AG04450 (cell line): Measurements from ENCODE around the gene IL1RL2. TPM values are rescaled to one million over a fixed set of nuclear protein-coding genes. Genes with fewer than 3 reads are reported as not detected.

ENCODE experiments used
- CTCF ChIA-PET: fragments of 300-600, 350-600 bp; formaldehyde crosslinking; extraction: SDS; loops from one replicate; lab custom pipeline; 2022; ENCODE audit warnings: antibody characterized with exemption, inconsistent platforms; lab: Charles Lee
- POLR2A ChIA-PET: fragments of 350-600 bp; formaldehyde crosslinking; extraction: SDS; loops from one replicate; lab custom pipeline; 2021; ENCODE audit warnings: antibody characterized with exemption, inconsistent platforms; lab: Yijun Ruan, JAX
- DNase-seq: peaks from one replicate; pipeline ENCODE4 v3.0.0-alpha.2; 2011; ENCODE audit warnings: low read depth, low spot score
- H3K27ac ChIP-seq: one replicate; pipeline ENCODE4 v1.5.1; 2012; ENCODE audit warnings: low read depth, low read length, control low read depth
- H3K27me3 ChIP-seq: one replicate; pipeline ENCODE4 v1.6.0; 2012; ENCODE audit warnings: low read length; ENCODE audit not compliant: control insufficient read depth, insufficient read depth
- H3K4me3 ChIP-seq: 2 replicates; pipeline ENCODE4 v1.5.1; 2011; ENCODE audit warnings: mild to moderate bottlenecking, low read depth, low read length, control low read depth
- H3K9me3 ChIP-seq: 2 replicates; pipeline ENCODE4 v1.5.1; 2012; ENCODE audit warnings: low read length; ENCODE audit not compliant: control insufficient read depth, insufficient read depth
- polyA plus RNA-seq: library from polyadenylated mRNA; depleted of rRNA; stranded (reverse); fragments of >200 nt; gene quantifications from 2 replicates; pipeline ENCODE4 v1.2.3, GENCODE V29; 2011
- TF ChIP-seq, protein P1 (sequence below): IDR thresholded peaks from 2 replicates; pipeline ENCODE4 v1.5.1; 2011; ENCODE audit warnings: low read depth, low read length, control low read depth, inconsistent platforms

Gene IL1RL2
- polyA plus RNA-seq, 1 experiment = 0.72 TPM

DNA sequence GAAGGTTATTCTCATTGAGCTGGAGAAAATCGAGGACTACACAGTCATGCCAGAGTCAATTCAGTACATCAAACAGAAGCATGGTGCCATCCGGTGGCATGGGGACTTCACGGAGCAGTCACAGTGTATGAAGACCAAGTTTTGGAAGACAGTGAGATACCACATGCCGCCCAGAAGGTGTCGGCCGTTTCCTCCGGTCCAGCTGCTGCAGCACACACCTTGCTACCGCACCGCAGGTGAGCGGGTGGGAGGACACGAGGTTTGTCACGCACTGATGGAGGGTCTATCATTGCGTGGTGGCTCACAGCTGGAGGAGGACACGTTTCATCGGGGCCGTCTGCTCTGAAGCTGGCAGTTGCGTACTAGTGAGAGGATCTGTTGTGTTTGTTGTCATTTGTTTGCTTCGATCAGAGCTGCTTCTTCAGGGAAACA lies 48.2 kb downstream of the IL1RL2 start:
- ChIA-PET CTCF (interaction anchor here (0.5 to 1.9 kb wide), 6 partner anchors 20 to 351 kb away, joined by 3 to 17 read pairs (median 4); no protein-coding TSS in a partner anchor), POLR2A (no interaction called here)
- no peak for DNase-seq
- Histone ChIP-seq H3K27ac (no peak overlapping the region), H3K9me3 (peaks cover 3% of the 10 kb centered on the region; the same call in 1 of the 2 replicates), H3K27me3 (no peaks in the 10 kb centered on the region), H3K4me3 (no peak overlapping the region)
- TF ChIP-seq, protein P1, sequence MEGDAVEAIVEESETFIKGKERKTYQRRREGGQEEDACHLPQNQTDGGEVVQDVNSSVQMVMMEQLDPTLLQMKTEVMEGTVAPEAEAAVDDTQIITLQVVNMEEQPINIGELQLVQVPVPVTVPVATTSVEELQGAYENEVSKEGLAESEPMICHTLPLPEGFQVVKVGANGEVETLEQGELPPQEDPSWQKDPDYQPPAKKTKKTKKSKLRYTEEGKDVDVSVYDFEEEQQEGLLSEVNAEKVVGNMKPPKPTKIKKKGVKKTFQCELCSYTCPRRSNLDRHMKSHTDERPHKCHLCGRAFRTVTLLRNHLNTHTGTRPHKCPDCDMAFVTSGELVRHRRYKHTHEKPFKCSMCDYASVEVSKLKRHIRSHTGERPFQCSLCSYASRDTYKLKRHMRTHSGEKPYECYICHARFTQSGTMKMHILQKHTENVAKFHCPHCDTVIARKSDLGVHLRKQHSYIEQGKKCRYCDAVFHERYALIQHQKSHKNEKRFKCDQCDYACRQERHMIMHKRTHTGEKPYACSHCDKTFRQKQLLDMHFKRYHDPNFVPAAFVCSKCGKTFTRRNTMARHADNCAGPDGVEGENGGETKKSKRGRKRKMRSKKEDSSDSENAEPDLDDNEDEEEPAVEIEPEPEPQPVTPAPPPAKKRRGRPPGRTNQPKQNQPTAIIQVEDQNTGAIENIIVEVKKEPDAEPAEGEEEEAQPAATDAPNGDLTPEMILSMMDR = no peak

DNA sequence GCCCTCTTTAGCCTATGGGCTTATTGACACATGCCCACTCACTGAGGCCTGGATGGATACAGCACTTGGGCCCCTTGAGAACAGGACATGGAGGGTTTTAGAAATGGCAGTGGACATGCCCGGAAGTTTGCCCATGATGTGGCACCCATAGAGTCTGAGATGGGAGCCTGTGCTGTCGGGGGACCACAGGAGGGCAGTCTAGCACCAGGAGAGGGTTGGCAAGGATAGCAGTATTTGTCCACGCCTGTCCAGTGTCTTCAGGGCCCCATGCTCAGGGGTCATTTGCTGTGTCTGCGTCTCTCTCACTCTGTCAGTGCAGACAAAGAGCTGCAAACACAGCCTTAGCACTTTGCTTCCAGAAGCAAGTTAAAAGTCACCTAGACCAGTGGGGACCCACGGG lies 48.7 kb downstream of the IL1RL2 start:
- CTCF ChIA-PET = interaction anchor here (0.5 to 1.9 kb wide), 8 partner anchors 20 to 351 kb away, joined by 3 to 17 read pairs (median 3); partner anchors contain the start of gene IL18R1
- H3K4me3 ChIP-seq = no peak overlapping the region
- POLR2A ChIA-PET = no interaction called here
- DNase-seq = no peak
- no peaks in the 10 kb centered on the region for H3K27me3 ChIP-seq
- TF ChIP-seq, protein P1 = peak; percentile 41; the same call in 1 of the 2 replicates
- no peak overlapping the region for H3K27ac ChIP-seq
- H3K9me3 ChIP-seq = peaks cover 3% of the 10 kb centered on the region; the same call in 1 of the 2 replicates

GRCh38 chr2:102236132-102236531 lies 49.3 kb downstream of the IL1RL2 start:
- Histone ChIP-seq H3K4me3 (no peak overlapping the region), H3K9me3 (peaks cover 3% of the 10 kb centered on the region; the same call in 1 of the 2 replicates), H3K27me3 (no peaks in the 10 kb centered on the region), H3K27ac (no peak overlapping the region)
- no peak for DNase-seq
- ChIA-PET CTCF (interaction anchor here (0.6 to 1.9 kb wide), 8 partner anchors 12 to 230 kb away, joined by 3 to 17 read pairs (median 4); partner anchors contain the start of gene IL18R1), POLR2A (no interaction called here)
- TF ChIP-seq, protein P1 = no peak

DNA sequence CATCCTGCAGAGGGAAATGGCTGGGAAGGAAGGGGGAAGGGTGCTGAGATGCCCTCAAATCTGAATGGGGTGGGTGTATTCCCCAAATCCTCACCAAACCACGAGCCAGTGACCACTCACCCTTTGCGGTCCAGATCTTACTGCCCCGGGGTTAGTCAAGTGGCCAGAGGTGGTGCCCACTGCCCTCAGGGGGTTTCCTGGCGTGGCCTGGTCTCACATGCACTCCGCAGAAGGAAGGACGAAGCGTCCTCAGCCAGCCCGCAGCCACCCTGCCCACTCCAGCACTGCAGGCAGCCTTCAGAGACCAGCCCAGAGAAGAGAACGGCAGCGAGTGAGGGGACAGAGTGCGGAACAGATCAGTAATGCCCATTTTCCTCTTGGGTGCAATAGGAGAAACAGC lies 50.4 kb downstream of the IL1RL2 start:
- H3K4me3 ChIP-seq = no peak overlapping the region
- ChIA-PET CTCF (interaction anchor here (0.8 to 1.4 kb wide), 2 partner anchors 11 to 217 kb away, joined by 3 to 4 read pairs; no protein-coding TSS in a partner anchor), POLR2A (no interaction called here)
- peaks cover 3% of the 10 kb centered on the region; the same call in 1 of the 2 replicates for H3K9me3 ChIP-seq
- no peaks in the 10 kb centered on the region for H3K27me3 ChIP-seq
- TF ChIP-seq, protein P1 = no peak
- no peak overlapping the region for H3K27ac ChIP-seq
- no peak for DNase-seq

DNA sequence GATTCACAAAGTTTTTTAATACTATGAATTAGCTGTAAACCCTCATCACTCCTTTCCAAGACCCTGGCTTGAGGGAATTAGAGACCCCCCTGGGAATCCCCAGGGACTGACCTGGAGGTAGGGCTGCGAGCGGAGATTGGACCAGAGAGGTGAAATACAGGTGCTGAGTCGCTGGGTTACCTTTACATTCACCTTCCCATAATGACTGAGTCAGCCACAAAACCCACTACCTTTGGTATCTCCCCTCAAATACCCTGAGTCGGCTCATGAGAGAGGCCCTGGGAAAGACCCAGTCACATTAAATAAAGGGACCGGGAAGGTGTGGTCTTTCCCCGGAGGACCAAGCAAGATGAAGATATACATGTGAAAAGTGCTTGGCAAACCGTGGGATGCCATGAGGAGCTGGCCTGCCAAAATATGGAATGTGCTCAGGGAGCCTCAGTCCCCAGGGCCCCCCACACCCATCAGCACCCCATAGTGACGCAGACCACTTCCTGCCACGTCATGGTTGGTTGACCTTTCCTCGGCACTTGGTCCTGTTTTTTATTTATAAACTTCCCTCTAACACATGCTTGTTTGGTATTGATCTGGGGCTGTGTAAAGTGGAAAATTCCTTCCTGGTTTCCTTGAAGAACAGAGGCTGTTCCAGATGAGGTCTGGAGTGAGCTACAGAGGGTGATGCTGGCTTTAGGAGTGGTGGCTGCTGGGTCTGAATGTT lies 51.4 kb downstream of the IL1RL2 start:
- DNase-seq = no peak
- no peak overlapping the region for H3K4me3 ChIP-seq
- TF ChIP-seq, protein P1 = no peak
- H3K27ac ChIP-seq = peak overlapping the region; percentile 39
- H3K27me3 ChIP-seq = no peaks in the 10 kb centered on the region
- POLR2A ChIA-PET = no interaction called here
- peaks cover under 1% of the 10 kb centered on the region; the same call in 1 of the 2 replicates for H3K9me3 ChIP-seq
- CTCF ChIA-PET = interaction anchor here (0.8 to 4.8 kb wide), 6 partner anchors 16 to 356 kb away, joined by 3 to 99 read pairs (median 53); no protein-coding TSS in a partner anchor
